ENCODE measurements around the gene KRT14.

KRT14 gene

DNA sequence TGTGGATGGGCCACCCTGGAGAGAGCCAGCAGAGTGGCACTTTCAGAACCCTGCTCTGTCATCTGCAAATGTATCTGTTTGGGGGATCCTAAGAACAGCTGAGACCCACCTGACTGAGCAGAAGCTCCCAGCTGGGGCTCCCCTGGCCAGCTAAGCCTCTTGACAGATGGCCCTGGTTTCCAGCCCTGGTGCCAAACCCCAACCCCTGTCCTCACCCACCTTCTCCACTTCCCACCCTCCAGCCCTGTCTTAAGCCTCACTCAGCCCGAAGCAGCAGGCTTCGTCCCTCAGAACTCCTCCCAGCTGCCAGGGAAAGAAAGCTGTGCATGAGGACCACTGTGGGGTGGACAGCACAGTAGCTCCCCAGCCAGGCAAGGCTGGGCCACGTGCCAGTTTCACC lies 11.4 kb downstream of the KRT14 start:
- DNase-seq (ENCODE audit: low read depth, low spot score) = no peak
- TF ChIP-seq, protein P1, sequence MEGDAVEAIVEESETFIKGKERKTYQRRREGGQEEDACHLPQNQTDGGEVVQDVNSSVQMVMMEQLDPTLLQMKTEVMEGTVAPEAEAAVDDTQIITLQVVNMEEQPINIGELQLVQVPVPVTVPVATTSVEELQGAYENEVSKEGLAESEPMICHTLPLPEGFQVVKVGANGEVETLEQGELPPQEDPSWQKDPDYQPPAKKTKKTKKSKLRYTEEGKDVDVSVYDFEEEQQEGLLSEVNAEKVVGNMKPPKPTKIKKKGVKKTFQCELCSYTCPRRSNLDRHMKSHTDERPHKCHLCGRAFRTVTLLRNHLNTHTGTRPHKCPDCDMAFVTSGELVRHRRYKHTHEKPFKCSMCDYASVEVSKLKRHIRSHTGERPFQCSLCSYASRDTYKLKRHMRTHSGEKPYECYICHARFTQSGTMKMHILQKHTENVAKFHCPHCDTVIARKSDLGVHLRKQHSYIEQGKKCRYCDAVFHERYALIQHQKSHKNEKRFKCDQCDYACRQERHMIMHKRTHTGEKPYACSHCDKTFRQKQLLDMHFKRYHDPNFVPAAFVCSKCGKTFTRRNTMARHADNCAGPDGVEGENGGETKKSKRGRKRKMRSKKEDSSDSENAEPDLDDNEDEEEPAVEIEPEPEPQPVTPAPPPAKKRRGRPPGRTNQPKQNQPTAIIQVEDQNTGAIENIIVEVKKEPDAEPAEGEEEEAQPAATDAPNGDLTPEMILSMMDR (IDR thresholded peaks at IDR 0.05; ENCODE audit: low read depth, low read length) = no peak
- in situ Hi-C loops (cut with HindIII; ENCODE audit: low sequenced_read_pairs) = no loop called here
- no peak overlapping the region for H3K4me3 ChIP-seq (ENCODE audit: low read depth, low read length)

DNA sequence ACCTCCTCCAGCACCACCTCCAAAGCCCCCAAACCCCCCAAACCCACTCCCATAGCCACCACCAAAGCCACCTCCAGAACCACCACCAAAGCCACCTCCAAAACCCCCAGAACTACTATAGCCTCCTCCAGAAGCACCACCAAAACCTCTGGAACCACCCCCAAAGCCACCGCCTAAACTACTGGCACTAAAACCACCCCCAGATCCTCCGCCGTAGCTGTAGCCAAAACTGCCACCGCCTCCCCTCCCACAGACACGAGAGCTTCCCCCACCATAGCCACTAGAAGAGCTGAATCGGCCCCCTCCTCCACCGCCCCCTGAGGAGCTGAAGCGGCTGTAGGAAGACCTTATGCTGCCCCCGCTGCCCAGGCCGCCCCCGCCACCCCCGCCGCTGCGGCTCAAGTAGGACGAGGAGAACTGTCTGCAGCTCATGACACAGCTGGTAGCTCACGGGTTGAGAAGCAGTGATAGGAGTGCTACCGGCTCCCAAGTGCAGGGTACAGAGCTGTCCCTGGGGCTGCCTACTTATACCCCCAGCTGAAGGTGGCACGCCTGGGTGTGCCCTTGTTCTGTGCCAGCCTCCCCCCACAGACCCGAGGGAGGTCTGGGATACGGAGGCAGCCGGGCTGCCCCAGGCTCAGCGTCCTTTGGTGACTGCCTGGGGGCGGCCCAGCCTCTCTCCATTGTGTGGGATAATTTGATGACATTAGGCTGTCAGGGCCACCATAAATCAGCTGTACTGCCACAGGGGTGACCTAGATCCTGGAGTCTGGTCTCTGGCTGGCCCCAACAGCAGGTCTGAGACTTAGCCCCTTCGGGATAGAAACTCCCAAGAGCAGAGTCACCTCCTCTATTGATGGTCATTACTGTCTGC lies 14.9 kb downstream of the KRT14 start, which contains the start of gene KRT9:
TSS of gene KRT9 (minus strand) at position 499 of the 874 bp plus-strand sequence. CDS start at position 432, 67 bp downstream.
- TF ChIP-seq, protein P1 (IDR thresholded peaks at IDR 0.05; ENCODE audit: low read depth, low read length) = no peak

DNA sequence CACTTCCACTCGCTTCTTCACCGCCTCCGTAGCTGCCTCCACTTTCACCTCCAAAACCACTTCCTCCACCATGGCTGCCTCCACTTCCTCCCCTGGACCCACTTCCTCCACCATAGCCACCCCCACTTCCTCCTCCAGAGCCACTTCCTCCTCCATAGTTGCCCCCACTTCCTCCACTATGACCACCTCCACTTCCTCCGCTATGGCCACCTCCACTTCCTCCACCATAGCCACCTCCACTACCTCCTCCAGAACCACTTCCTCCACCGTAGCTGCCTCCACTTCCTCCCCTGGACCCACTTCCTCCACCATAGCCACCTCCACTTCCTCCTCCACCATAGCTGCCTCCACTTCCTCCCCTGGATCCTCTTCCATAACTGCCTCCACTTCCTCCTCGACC lies 19.4 kb downstream of the KRT14 start:
- H3K4me3 ChIP-seq (ENCODE audit: low read depth, low read length) = no peak overlapping the region
- in situ Hi-C loops (cut with HindIII; ENCODE audit: low sequenced_read_pairs) = no loop called here
- DNase-seq (ENCODE audit: low read depth, low spot score) = no peak
- TF ChIP-seq, protein P1 (IDR thresholded peaks at IDR 0.05; ENCODE audit: low read depth, low read length) = no peak

More for the DNA sequence above, 14.9 kb downstream of the KRT14 start, which contains the start of gene KRT9:
- H3K4me3 ChIP-seq (ENCODE audit: low read depth, low read length) = no peak within 1 kb of the TSS
- no peak for DNase-seq (ENCODE audit: low read depth, low spot score)
- in situ Hi-C loops (cut with HindIII; ENCODE audit: low sequenced_read_pairs) = no loop called here

DNA sequence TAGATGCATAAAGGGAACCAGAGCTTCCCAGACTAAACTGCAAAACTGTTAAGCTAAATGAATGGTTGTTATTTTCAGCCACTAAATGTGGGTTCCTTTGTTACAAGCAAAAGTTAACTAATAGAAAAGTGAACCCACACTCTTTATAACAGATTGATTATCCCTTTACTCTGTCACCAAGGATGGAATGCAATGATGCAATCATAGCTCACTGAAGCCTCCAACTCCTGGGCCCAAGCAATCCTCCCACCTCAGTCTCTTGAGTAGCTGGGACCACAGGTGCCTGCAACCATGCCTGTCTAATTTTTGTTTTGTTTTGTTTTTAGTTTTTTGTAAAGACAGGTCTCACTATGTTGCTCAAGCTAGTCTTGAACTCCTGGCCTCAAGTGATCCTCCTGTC lies 21.4 kb downstream of the KRT14 start:
- in situ Hi-C loops (cut with HindIII; ENCODE audit: low sequenced_read_pairs) = no loop called here
- TF ChIP-seq, protein P1 (IDR thresholded peaks at IDR 0.05; ENCODE audit: low read depth, low read length) = no peak
- no peak for DNase-seq (ENCODE audit: low read depth, low spot score)
- no peak overlapping the region for H3K4me3 ChIP-seq (ENCODE audit: low read depth, low read length)

DNA sequence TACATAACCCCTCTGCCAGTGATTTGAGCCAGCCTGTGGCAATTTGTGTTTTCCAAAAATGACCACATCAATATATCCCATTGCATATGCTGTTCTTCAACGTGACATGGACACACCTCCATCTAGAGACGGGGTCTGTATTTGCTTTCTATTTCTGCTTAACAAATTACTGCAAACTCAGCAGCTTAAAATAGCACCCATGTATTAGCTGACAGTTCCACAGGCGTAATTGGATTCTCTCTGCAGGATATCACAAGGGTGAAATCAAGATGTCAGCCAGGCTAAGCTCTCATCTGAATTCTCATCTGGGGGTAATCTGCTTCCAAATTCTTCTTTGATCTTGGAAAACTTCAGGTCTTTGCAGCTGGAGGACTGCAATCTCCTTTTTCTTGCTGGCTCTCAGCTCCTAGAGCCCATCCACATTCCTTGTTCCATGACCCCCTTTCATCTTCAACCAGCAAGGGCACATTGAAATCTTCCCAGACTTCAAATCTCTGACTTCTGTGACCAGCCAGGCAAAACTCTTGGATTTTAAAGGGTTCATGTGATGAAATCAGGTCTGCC lies 23.0 kb downstream of the KRT14 start:
- TF ChIP-seq, protein P1 (IDR thresholded peaks at IDR 0.05; ENCODE audit: low read depth, low read length) = no peak
- DNase-seq (ENCODE audit: low read depth, low spot score) = no peak
- in situ Hi-C loops (cut with HindIII; ENCODE audit: low sequenced_read_pairs) = no loop called here
- no peak overlapping the region for H3K4me3 ChIP-seq (ENCODE audit: low read depth, low read length)

DNA sequence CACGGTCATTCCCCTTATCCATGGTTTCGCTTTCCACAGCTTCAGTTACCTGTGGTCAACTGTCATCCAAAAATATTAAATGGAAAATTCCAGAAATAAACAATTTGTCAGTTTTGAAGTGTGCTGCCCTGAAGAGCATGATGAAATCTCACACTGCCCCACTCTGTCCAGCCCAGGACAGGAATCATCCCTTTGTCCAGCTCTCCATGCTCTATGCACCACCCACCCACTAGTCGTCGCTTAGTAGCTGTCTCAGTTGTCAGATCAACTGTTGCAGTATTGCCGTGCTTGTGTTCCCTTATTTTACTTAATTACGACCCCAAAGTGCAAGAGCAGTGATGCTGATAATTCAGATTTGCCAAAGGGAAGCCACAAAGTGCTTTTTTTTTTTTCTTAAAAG lies 25.1 kb downstream of the KRT14 start:
- TF ChIP-seq, protein P1 (IDR thresholded peaks at IDR 0.05; ENCODE audit: low read depth, low read length) = no peak
- in situ Hi-C loops (cut with HindIII; ENCODE audit: low sequenced_read_pairs) = no loop called here
- H3K4me3 ChIP-seq (ENCODE audit: low read depth, low read length) = no peak overlapping the region
- no peak for DNase-seq (ENCODE audit: low read depth, low spot score)
